Activated effector memory CD4-positive, alpha-beta T cell treated with Interleukin-2 at 50 U/mL for 16 hours (primary cell): ENCODE results near the gene VPS37C.
A peak's percentile ranks its signal among the peaks of the same experiment; 100 is the strongest.
"Not testable (repeated sequence)": the region's sequence is repeated elsewhere in the genome, so short reads cannot be mapped to it uniquely, and the experiment has no call there.

ENCODE experiments used
- DNase-seq: peaks from one replicate; pipeline ENCODE4 v3.0.0-alpha.2; 2020

The VPS37C gene

DNA sequence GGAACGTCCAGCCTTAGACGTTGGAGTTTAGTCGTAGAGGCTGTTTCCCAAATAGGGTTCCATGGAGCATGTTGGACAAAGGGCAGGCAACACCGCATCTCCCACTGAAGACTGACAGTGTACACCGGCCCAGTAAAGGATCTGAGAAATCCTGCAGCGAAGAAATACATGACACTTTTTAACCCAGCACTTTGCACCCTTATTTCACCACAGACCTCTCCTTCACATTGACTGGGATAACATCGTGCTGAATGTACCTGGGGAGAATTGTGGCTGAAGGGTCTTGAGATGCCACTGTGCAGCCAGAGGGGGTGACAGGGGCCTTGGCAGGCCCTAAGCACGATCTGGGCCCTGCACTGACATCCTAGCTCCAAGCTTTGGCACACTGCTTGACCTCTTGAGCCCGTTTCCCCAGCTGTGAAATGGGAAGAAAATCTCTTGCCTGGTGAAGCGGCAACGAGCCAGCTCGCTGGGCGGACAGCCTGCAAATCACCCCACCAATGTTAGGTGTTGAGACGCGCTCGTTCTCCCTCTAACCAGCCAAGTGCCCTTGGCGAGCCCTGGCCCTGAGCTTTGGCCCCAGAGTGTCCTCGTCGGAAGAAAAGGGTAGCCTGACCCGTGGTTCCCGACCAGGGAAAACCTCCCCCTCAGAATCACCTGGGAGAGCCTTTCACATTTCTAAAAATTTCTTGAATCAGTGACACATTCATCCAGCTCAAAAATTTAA, 45.6 kb downstream of the VPS37C start:
- no peak for DNase-seq

GRCh38 chr11:61114913-61115312, 46.3 kb downstream of the VPS37C start:
- DNase-seq = no peak

DNA sequence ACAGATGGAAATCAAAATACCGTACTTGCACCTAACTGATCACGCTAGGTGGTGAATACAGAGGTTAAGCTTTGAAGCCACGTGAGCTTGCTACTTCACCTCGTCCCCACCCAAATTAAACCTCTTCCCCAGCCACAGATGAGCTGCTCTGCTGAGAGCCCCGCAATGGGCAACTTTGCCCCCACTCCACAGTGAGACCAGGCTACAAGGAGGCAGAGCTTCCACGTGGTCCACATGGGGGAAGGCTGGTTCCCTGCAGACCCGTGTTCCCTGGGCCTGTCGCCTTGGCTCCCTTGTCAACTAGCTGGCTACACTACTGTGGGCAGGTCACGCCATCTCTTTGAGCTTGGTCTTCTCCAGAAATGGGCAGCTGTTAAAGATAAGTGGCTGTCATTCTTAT, 48.0 kb downstream of the VPS37C start:
- DNase-seq = no peak

GRCh38 chr11:61112575-61112974, 48.7 kb downstream of the VPS37C start:
- DNase-seq = no peak

DNA sequence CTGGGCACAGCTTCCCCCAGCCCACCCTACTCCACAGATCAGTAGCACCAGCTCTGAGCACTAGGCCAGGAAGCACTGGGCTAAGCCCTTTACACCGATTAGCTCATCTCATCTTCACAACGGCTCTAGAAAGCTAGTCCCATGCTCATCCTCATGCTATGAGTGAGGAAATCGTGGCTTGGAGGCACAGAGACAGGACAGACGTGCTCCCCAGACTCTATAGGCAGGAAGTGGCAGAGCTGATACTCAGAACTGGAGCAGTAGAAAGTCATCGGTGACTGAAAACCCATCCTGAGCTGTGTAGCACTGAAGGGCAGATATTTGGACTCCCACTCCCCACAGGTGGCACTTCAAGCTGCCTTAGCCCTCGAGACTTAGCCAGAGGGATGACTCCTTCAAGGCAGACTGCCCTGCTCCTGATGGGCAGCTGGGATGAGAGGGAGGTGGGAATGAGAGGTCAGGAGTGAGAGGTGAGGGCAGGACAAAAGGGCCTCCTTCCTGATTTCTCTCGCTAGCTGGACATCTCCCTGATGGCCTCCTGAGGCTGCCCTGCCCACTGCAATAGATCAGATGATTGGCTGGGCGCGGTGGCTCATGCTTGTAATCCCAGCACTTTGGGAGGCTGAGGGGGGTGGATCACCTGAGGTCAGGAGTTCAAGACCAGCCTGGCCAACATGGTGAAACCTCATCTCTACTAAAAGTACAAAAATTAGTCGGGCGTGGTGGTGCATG, 49.3 kb downstream of the VPS37C start:
- DNase-seq = peak; percentile 47

GRCh38 chr11:61111050-61111435, 50.2 kb downstream of the VPS37C start:
- no peak for DNase-seq

GRCh38 chr11:61110255-61111049, 50.8 kb downstream of the VPS37C start:
- DNase-seq = no peak

GRCh38 chr11:61109671-61110070, 51.6 kb downstream of the VPS37C start:
- DNase-seq = no peak

GRCh38 chr11:61108847-61109585, 52.2 kb downstream of the VPS37C start:
- no peak for DNase-seq

DNA sequence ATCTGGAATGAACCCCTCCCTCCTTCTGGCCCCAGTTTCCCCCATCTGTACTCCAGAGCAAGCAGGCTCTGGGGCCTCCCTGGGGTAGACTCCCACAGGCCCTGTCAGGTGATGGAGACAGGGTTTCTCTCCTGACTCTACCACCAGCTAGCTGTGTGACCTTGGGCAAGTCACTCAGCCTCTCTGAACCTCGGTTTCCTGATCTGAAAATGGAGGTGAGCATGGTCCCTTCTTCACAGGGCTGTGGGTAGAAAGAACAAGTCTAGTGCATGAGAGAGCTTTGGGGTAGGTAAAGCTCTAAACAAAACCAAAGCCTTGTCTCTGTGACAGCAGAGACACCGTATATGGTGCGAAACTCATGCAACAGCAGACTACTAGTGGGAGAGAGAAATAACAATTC, 53.3 kb downstream of the VPS37C start:
- no peak for DNase-seq

DNA sequence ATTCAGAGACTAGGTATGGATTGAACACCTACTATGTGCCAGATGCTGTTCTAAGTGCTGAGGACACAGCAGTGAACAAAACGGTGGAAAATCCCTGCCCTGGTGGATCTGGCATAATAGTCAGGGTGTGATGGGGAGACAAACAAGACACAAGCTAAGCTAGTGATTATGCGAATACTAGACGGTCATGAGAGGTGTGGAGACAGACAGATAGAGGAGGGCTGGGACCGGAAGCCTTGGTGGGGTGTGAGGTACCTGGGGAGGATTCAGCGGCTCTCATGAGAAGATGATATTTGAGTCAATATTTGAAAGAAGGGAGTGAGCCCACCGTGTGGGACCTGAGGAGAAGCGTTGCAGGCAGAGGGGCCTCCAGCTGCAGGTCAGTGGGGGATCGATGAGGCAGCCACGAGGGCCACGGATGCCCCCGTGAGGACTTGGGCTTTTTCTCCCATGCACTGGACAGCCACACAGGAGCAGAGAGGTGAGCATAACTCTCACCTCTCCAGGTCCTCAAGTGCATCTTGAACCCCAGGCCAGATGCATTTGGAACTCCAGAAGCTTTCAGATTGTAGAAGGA, 54.2 kb downstream of the VPS37C start:
- no peak for DNase-seq

GRCh38 chr11:61106296-61106695, 54.9 kb downstream of the VPS37C start:
- no peak for DNase-seq

- DNase-seq = no peak
Observed at GRCh38 chr11:61104963-61105362, 56.3 kb downstream of the VPS37C start.

DNA sequence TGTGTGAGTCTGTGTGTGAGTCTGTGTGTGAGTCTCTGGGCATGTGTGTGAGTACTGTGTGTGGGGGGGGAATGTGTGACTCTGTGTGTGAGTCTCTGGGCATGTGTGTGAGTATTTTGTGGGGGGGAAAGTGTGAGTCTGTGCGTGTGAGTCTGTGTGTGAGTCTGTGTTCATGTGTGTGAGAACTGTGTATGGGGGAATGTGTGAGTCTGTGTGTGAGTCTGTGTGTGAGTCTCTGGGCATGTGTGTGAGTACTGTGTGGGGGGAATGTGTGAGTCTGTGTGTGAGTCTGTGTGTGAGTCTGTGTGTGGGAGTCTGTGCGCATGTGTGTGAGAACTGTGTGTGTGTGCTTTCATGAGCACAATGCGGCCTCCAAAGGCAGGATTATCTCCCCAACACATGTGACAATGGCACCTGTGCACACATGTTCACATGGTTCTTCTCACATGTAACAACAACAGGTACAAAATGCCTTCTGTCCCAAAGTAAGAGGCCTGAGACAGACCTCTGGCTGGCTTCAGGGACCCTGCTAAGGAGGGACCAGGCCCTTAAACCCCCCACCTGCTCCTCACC, 57.3 kb downstream of the VPS37C start:
- DNase-seq = no peak

- DNase-seq = no peak
Observed at GRCh38 chr11:61102667-61103571, 58.3 kb downstream of the VPS37C start.

DNA sequence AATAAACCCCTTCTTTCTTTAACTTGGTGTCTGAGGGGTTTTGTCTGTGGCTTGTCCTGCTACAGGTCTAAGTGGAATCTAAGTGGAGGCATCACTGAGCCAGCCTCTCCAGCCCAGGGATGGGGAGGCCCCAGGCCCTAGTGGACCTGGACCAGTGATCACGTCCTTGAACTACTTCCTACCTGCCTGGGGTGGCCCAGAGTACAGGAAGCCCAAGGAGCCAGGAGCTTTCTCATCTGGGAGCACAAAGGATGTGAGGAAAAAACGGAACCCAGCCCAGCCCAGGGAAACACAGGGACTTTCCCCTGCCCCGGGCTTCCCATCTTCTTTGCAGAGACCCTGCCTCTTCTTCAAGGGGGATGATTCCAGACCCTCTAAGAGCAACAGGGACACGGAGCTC, 62.4 kb downstream of the VPS37C start:
- DNase-seq = no peak

GRCh38 chr11:61098261-61098660, 63.0 kb downstream of the VPS37C start:
- DNase-seq = not testable (repeated sequence)

DNA sequence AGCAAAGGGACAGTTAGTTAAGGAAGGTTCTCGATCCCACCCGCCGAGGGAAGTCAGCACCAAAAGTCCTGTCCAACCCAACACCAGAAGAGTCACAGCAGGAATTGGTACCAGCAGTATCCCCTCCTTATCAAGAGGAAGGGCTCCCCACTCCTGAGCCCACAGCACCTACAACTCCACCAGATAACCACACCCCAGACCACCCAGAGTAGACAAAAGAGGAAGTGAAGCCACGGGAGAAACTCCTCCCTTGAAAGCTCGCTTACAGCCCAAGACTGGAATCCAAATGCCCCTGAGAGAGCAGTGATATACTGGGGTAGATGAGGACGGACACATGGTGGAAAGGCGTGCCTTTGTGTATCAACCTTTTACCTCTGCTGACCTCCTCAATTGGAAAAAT, 66.2 kb downstream of the VPS37C start:
- no peak for DNase-seq

GRCh38 chr11:61094167-61094566, 67.1 kb downstream of the VPS37C start:
- not testable (repeated sequence) for DNase-seq

DNA sequence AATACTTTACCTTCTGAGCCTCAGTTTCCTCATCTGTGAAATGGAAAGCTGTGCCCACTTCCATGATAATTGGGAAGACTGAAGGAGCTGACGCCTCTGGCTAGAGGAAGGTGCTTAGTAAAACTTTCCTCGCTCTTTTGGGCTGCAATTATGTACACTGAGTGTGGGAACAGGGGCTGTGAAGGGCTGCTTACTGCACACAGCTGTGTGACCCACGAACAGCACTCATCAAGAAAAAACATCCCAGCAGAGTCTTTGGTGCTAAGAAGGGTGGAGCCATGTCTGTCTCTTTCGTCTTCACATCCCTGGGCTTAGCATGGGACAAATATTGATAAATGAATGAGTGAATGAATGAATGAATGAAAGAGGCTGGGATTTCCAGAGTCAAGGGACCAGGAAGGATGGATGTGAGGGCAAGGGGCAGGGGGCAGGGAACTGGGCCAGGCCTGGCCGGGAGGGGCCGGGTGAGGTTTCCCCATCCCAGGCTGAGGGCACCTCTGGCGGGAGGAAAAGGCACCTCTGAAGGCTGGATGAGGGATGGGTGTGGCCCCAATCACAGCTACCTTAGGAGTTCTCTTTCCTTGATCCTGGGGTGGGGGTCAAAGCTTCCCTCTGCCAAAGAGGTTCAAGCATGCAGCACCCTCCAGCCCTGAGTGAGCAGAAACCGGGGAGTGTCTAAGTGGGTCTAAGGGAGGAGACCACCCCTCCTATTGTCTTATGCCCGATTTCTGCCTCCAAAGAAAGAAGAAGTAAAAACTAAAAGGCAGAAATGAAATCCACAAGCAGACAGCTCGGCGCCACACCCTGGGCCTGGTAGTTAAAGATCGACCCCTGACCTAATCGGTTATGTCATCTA, 68.1 kb downstream of the VPS37C start:
- no peak for DNase-seq
